Measurements from ENCODE around the gene PTCD3. TPM values are rescaled to one million over a fixed set of nuclear protein-coding genes. Genes with fewer than 3 reads are reported as not detected.

Gene PTCD3
- polyA plus RNA-seq, 1 donor from 2014 or later, result 214 TPM

DNA sequence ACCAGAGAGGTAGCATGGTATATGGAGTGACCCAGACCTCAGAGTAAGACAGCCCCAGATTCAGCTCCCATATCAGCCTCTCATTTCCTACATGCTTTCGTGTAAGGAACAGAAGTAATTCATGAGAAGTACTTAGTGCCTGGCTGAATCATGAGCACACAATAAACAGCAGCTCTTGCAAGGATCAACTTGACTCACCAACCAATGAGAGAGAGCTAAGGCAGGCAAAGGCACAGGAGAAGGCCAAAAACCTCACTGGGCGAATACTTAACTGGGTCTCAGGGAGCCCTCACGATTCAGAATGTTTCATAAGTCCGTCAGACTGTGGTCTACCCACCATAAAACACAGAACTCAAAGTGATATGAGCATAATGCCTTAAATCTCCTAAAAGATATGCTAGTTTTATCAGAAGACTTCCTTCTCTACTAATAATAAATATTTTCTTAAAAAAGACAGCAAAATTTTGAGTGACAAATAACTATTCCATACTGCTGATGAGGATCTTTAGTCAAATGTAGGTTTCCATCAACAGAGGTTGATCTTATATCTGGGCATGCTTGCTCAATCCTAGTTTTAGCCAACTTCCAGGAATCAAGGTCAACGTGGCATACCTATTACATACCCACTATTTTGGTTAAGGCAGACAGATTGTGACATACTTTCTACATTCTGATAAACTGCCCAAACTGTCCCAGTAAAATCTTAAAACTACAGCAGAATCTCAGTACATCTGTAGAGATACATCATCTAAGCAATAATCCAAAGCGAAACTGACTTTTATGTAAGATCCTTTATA is 54.3 kb downstream of the PTCD3 start:
- Histone ChIP-seq H3K27ac (ENCODE audit: low read length) (no peak overlapping the region), H3F3A (ENCODE audit: insufficient read depth, low read length, poor library complexity, severe bottlenecking) (no peaks in the 10 kb centered on the region), H3K36me3 (ENCODE audit: insufficient read depth, low read length) (peaks cover 11% of the 10 kb centered on the region), H3K9me2 (ENCODE audit: insufficient read depth, low read length) (no peaks in the 10 kb centered on the region), H4K20me1 (ENCODE audit: insufficient read depth) (no peaks in the 10 kb centered on the region), H2AFZ (ENCODE audit: low read depth, low read length) (no peak overlapping the region), H3K79me2 (replicated peaks; ENCODE audit: insufficient read depth, low read length) (no peaks in the 10 kb centered on the region), H3K27me3 (ENCODE audit: insufficient read depth, low read depth, low read length) (no peaks in the 10 kb centered on the region), H3K4me3 (ENCODE audit: low read length) (no peak overlapping the region), H3K9ac (ENCODE audit: low read length) (no peak overlapping the region), H3K9me3 (ENCODE audit: low read length) (no peaks in the 10 kb centered on the region), H3K4me2 (ENCODE audit: low read length) (no peak overlapping the region)
- TF ChIP-seq EZH2 (IDR thresholded peaks at IDR 0.05; ENCODE audit: borderline replicate concordance, insufficient read depth, low read length, poor library complexity, severe bottlenecking) (no peak), MXI1 (conservative IDR thresholded peaks at IDR 0.05; ENCODE audit: poor library complexity, severe bottlenecking) (no peak), POLR2AphosphoS5 (IDR thresholded peaks at IDR 0.05) (no peak), EP300 (conservative IDR thresholded peaks at IDR 0.05; ENCODE audit: poor library complexity, severe bottlenecking) (no peak), SMC3 (conservative IDR thresholded peaks at IDR 0.05; ENCODE audit: poor library complexity) (no peak), TAF1 (IDR thresholded peaks at IDR 0.05; ENCODE audit: low read depth) (no peak), RAD21 (conservative IDR thresholded peaks at IDR 0.05) (no peak)
- TF ChIP-seq, protein P1, sequence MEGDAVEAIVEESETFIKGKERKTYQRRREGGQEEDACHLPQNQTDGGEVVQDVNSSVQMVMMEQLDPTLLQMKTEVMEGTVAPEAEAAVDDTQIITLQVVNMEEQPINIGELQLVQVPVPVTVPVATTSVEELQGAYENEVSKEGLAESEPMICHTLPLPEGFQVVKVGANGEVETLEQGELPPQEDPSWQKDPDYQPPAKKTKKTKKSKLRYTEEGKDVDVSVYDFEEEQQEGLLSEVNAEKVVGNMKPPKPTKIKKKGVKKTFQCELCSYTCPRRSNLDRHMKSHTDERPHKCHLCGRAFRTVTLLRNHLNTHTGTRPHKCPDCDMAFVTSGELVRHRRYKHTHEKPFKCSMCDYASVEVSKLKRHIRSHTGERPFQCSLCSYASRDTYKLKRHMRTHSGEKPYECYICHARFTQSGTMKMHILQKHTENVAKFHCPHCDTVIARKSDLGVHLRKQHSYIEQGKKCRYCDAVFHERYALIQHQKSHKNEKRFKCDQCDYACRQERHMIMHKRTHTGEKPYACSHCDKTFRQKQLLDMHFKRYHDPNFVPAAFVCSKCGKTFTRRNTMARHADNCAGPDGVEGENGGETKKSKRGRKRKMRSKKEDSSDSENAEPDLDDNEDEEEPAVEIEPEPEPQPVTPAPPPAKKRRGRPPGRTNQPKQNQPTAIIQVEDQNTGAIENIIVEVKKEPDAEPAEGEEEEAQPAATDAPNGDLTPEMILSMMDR (IDR thresholded peaks at IDR 0.05; ENCODE audit: poor library complexity, severe bottlenecking), result no peak
- TF ChIP-seq, protein P2, sequence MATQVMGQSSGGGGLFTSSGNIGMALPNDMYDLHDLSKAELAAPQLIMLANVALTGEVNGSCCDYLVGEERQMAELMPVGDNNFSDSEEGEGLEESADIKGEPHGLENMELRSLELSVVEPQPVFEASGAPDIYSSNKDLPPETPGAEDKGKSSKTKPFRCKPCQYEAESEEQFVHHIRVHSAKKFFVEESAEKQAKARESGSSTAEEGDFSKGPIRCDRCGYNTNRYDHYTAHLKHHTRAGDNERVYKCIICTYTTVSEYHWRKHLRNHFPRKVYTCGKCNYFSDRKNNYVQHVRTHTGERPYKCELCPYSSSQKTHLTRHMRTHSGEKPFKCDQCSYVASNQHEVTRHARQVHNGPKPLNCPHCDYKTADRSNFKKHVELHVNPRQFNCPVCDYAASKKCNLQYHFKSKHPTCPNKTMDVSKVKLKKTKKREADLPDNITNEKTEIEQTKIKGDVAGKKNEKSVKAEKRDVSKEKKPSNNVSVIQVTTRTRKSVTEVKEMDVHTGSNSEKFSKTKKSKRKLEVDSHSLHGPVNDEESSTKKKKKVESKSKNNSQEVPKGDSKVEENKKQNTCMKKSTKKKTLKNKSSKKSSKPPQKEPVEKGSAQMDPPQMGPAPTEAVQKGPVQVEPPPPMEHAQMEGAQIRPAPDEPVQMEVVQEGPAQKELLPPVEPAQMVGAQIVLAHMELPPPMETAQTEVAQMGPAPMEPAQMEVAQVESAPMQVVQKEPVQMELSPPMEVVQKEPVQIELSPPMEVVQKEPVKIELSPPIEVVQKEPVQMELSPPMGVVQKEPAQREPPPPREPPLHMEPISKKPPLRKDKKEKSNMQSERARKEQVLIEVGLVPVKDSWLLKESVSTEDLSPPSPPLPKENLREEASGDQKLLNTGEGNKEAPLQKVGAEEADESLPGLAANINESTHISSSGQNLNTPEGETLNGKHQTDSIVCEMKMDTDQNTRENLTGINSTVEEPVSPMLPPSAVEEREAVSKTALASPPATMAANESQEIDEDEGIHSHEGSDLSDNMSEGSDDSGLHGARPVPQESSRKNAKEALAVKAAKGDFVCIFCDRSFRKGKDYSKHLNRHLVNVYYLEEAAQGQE (IDR thresholded peaks at IDR 0.05; ENCODE audit: borderline replicate concordance), result no peak

DNA sequence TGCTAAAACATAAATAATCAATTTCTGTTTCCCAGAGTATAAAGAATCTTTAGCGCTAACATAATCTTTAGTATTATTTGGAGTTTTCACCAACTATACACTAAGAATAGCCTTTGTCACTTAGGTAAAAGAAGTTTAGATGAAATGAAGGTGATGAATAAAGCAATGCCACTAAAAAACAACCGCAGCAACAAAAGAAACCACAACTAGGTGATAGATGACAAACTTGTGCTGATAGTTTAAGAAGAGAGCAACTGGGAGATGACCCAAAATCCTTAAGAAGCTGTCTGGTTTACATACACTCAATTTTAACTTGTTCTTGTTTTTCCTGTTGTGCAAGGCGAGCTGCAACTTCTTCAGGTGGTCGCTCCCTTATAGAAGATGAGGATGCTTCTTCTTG is 64.4 kb downstream of the PTCD3 start:
- Histone ChIP-seq H3K9me3 (ENCODE audit: low read length) (no peaks in the 10 kb centered on the region), H4K20me1 (ENCODE audit: insufficient read depth) (no peaks in the 10 kb centered on the region), H3K4me3 (ENCODE audit: low read length) (no peak overlapping the region), H3K36me3 (ENCODE audit: insufficient read depth, low read length) (peaks cover 4% of the 10 kb centered on the region), H3K9ac (ENCODE audit: low read length) (no peak overlapping the region), H2AFZ (ENCODE audit: low read depth, low read length) (no peak overlapping the region), H3K4me2 (ENCODE audit: low read length) (no peak overlapping the region), H3K27ac (ENCODE audit: low read length) (no peak overlapping the region), H3K9me2 (ENCODE audit: insufficient read depth, low read length) (no peaks in the 10 kb centered on the region), H3F3A (ENCODE audit: insufficient read depth, low read length, poor library complexity, severe bottlenecking) (no peaks in the 10 kb centered on the region), H3K79me2 (replicated peaks; ENCODE audit: insufficient read depth, low read length) (no peaks in the 10 kb centered on the region), H3K27me3 (ENCODE audit: insufficient read depth, low read depth, low read length) (no peaks in the 10 kb centered on the region)
- TF ChIP-seq SMC3 (conservative IDR thresholded peaks at IDR 0.05; ENCODE audit: poor library complexity) (no peak), POLR2AphosphoS5 (IDR thresholded peaks at IDR 0.05) (no peak), EZH2 (IDR thresholded peaks at IDR 0.05; ENCODE audit: borderline replicate concordance, insufficient read depth, low read length, poor library complexity, severe bottlenecking) (no peak), TAF1 (IDR thresholded peaks at IDR 0.05; ENCODE audit: low read depth) (no peak), RAD21 (conservative IDR thresholded peaks at IDR 0.05) (no peak), EP300 (conservative IDR thresholded peaks at IDR 0.05; ENCODE audit: poor library complexity, severe bottlenecking) (no peak), MXI1 (conservative IDR thresholded peaks at IDR 0.05; ENCODE audit: poor library complexity, severe bottlenecking) (no peak)
- TF ChIP-seq, protein P1 (IDR thresholded peaks at IDR 0.05; ENCODE audit: poor library complexity, severe bottlenecking), result no peak
- TF ChIP-seq, protein P2 (IDR thresholded peaks at IDR 0.05; ENCODE audit: borderline replicate concordance), result no peak
